K562 (cell line): ENCODE results near the gene KCNQ5. TPM values are rescaled to one million over a fixed set of nuclear protein-coding genes. Genes with fewer than 3 reads are reported as not detected.

Experiments
- BCOR ChIP-seq: fragments of 450-650 bp; IDR thresholded peaks from 2 replicates; pipeline ENCODE4 v1.6.1; 2016
- CXXC5 ChIP-seq: fragments of 250-450 bp; sonication (Bioruptor Pico); IDR thresholded peaks from 2 replicates; pipeline ENCODE4 v1.8.0; 2022; ENCODE audit warnings: inconsistent platforms, mild to moderate bottlenecking, moderate library complexity
- DACH1 ChIP-seq: fragments of 450-650 bp; IDR thresholded peaks from 2 replicates; pipeline ENCODE4 v1.6.1; 2018; ENCODE audit not compliant: partially characterized antibody
- EP400 ChIP-seq: fragments of 450-650 bp; IDR thresholded peaks from 2 replicates; pipeline ENCODE4 v1.6.1; 2017; ENCODE audit warnings: antibody characterized with exemption, mild to moderate bottlenecking, moderate library complexity
- HDAC1 ChIP-seq, 2 experiments: fragments of 450-650 bp; IDR thresholded peaks; 2 replicates each; pipeline ENCODE4 v1.6.1; 2016 to 2017; ENCODE audit warnings: inconsistent platforms in 1 of 2, mild to moderate bottlenecking in 1 of 2, moderate library complexity in 1 of 2
- KDM5B ChIP-seq: fragments of 200-600 bp; sonication (generic); IDR thresholded peaks from 2 replicates; pipeline ENCODE4 v1.6.1; 2012; ENCODE audit warnings: low read depth, mild to moderate bottlenecking, moderate library complexity, low read length, control low read depth, inconsistent platforms; ENCODE audit not compliant: insufficient replicate concordance
- RBFOX2 ChIP-seq: fragments of 200-400 bp; formaldehyde crosslinking; IDR thresholded peaks from 2 replicates; pipeline ENCODE4 v1.6.1; 2017; ENCODE audit warnings: low read depth, mild to moderate bottlenecking, low read length, moderate library complexity
- SPI1 ChIP-seq: IDR thresholded peaks from 2 replicates; pipeline ENCODE4 v1.6.1; 2011; ENCODE audit warnings: low read depth, low read length, control low read depth, borderline replicate concordance
- ZKSCAN1 ChIP-seq: fragments of 150-350 bp; IDR thresholded peaks from 2 replicates; pipeline ENCODE4 v1.6.1; 2016; ENCODE audit warnings: low read depth, low read length
- ZNF583 ChIP-seq: fragments of 250-450 bp; sonication (Bioruptor Pico); IDR thresholded peaks from 2 replicates; pipeline ENCODE4 v1.4.0; 2020
- polyA plus RNA-seq, 8 experiments: library from polyadenylated mRNA; depleted of rRNA in 4 of 8; stranded (reverse) in 5 of 8; unstranded in 3 of 8; fragments of >200 nt; fragmentation: Nextera tagmentation in 2 of 8; fragmentation: Illumina TruSeq in 1 of 8; extraction: Ambion mirVana in 2 of 8; extraction: Trizol in 1 of 8; gene quantifications; 2 replicates each; pipeline versions ENCODE4 v1.2.1 to v1.2.3, GENCODE V29; 2011 to 2014; ENCODE audit warnings: inconsistent platforms in 1 of 8, missing spikeins in 1 of 8
- total RNA-seq, 7 experiments: library from RNA; depleted of rRNA in 6 of 7; stranded (reverse); fragments of >200 nt in 6 of 7; fragmentation: Illumina TruSeq in 2 of 7; extraction: Trizol in 2 of 7; gene quantifications; 2 replicates each; pipeline versions ENCODE4 v1.2.1 to v1.2.3, GENCODE V29; 2011 to 2021; ENCODE audit warnings: low replicate concordance in 1 of 7
- TF ChIP-seq, protein P1 (sequence below), 2 experiments: fragments of 450-650 bp; IDR thresholded peaks; 2 replicates each; pipeline ENCODE4 v1.6.1; 2016; ENCODE audit warnings: mild to moderate bottlenecking in 2 of 2, borderline replicate concordance in 1 of 2, low read depth in 1 of 2, moderate library complexity in 1 of 2
- TF ChIP-seq, protein P2 (sequence below), 3 experiments: fragments of 200-800 bp in 1 of 3; sonication (Bioruptor generic) in 1 of 3; sonication (generic) in 1 of 3; formaldehyde crosslinking in 1 of 3; IDR thresholded peaks; 2 replicates each; pipeline versions ENCODE4 v1.6.1 to v1.8.0; 2016 to 2022; ENCODE audit warnings: mild to moderate bottlenecking in 2 of 3, missing compliant biosample characterization in 2 of 3, missing genetic modification characterization in 2 of 3, missing genetic modification reagents in 1 of 3
- TF ChIP-seq, protein P3 (sequence below): fragments of 200-800 bp; sonication (Bioruptor generic); IDR thresholded peaks from 2 replicates; pipeline ENCODE4 v1.6.1; 2017; ENCODE audit warnings: missing genetic modification characterization, missing compliant biosample characterization
- TF ChIP-seq, protein P4 (sequence below): fragments of 450-650 bp; formaldehyde crosslinking; IDR thresholded peaks from 2 replicates; pipeline ENCODE4 v1.4.0; 2022; ENCODE audit warnings: mild to moderate bottlenecking, moderate library complexity

The KCNQ5 gene
- total and polyA plus RNA-seq, 9 of the 15 experiments (the other 6 are each of a cell fraction or from before 2014, with no cell fraction given), result 0.31 to 5.9 (median 2.6) TPM

DNA sequence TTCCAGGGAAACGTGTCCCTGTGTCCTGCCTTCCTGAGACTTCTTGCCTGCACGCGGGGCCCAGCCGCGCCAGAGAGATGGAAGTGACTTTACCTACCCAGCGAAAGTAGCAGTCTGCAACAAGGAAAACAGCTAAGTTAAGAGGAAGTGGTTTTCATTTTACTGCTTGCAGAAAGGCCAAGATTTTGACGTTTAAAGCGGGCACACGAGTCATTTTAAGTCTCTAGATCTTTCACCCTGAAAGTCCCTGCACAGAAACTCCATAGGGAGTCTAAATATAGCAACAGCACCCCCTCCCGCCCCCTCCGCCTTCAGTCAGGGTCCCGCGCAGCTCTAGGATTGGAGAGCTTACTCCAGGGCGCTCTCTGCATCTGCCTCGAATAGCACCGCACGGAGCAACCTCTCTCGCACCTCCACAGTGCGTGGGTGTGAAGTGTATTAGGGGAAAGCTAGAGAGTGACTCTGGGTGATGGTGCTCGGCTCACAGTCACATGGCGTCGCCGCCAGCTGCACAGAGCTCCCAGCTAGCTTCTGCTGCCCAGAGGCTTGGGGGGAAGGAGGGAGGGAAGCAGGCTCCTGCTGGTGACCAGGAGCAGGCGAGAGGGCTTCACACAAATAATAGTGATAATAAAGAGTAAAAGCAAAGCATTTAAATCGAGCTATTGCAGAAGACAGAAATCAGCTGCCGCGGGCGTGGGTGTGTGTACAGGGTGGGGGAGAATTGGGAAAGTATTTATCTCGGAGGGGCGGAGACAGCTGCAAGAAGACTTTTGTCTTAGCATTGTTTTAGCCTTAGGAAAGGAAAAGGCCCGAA lies 1.8 kb upstream of the KCNQ5 start (continued):
- TF ChIP-seq ZKSCAN1 (no peak), BCOR (0 out of 2 replicates have a peak, but pooled peaks have one; percentile 12), ZNF583 (CRISPR knock-in tag) (no peak), DACH1 (peak; percentile 43), CXXC5 (CRISPR knock-in tag) (peak; percentile 52), RBFOX2 (peak; percentile 48), HDAC1 (IDR thresholded peaks at IDR 0.05) (peak in 1 of 2 experiments; percentile 48; a peak in 1 of 4 replicates), KDM5B (no peak), EP400 (0 out of 2 replicates have a peak, but pooled peaks have one; percentile 29), SPI1 (peak; percentile 69)
- TF ChIP-seq, protein P1, sequence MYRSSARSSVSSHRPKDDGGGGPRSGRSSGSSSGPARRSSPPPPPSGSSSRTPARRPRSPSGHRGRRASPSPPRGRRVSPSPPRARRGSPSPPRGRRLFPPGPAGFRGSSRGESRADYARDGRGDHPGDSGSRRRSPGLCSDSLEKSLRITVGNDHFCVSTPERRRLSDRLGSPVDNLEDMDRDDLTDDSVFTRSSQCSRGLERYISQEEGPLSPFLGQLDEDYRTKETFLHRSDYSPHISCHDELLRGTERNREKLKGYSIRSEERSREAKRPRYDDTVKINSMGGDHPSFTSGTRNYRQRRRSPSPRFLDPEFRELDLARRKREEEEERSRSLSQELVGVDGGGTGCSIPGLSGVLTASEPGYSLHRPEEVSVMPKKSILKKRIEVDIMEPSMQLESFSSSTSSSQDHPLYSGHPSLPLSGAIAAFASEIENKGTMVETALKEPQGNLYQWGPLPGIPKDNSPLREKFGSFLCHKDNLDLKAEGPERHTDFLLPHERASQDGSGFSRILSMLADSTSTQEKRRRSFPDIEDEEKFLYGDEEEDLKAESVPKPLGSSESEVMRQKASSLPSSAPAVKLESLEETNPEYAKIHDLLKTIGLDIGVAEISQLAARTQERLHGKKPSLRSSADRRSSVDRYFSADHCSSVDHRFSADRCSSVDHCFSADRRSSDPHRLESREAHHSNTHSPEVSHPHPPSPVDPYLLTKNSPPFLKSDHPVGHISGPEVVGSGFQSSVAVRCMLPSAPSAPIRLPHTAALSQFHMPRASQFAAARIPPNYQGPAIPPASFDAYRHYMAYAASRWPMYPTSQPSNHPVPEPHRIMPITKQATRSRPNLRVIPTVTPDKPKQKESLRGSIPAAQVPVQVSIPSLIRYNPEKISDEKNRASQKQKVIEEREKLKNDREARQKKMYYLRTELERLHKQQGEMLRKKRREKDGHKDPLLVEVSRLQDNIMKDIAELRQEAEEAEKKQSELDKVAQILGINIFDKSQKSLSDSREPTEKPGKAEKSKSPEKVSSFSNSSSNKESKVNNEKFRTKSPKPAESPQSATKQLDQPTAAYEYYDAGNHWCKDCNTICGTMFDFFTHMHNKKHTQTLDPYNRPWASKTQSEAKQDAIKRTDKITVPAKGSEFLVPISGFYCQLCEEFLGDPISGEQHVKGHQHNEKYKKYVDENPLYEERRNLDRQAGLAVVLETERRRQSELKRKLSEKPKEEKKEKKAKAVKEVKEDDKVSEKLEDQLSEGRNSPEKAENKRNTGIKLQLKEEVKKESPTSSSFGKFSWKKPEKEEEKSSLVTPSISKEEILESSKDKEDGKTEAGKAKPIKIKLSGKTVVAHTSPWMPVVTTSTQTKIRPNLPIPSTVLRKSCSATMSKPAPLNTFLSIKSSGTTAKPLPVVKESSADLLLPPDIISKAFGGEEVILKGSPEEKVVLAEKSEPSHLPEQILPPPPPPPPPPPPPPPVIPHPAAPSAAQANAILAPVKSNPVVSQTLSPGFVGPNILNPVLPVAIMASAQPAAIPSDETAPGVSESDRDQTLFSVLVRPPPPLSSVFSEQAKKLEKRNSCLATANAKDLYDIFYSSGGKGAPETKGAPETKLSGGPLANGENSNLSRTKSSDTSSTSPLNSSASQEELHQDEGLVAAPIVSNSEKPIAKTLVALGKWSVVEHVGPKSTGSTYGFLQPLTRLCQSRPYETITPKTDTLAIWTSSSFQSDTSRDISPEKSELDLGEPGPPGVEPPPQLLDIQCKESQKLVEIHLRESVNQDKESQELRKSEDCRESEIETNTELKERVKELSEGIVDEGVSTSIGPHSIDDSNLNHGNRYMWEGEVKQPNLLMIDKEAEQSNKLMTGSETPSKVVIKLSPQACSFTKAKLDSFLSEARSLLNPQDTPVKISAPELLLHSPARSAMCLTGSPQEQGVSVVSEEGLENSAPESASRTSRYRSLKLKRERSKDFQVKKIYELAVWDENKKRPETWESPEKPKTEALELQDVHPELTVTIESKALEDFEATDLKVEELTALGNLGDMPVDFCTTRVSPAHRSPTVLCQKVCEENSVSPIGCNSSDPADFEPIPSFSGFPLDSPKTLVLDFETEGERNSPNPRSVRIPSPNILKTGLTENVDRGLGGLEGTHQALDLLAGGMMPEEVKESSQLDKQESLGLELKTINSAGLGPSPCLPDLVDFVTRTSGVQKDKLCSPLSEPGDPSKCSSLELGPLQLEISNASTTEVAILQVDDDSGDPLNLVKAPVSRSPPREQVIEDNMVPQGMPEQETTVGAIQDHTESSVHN (IDR thresholded peaks at IDR 0.05; ENCODE audit: borderline replicate concordance in 1 of 2, low read depth in 1 of 2), result no peak
- TF ChIP-seq, protein P2, sequence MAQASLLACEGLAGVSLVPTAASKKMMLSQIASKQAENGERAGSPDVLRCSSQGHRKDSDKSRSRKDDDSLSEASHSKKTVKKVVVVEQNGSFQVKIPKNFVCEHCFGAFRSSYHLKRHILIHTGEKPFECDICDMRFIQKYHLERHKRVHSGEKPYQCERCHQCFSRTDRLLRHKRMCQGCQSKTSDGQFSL (CRISPR knock-in tag; IDR thresholded peaks at IDR 0.05), result 0 out of 2 replicates have a peak, but pooled peaks have one; percentile 54
- TF ChIP-seq, protein P2 (tag; IDR thresholded peaks at IDR 0.05), result no peak
- TF ChIP-seq, protein P3, sequence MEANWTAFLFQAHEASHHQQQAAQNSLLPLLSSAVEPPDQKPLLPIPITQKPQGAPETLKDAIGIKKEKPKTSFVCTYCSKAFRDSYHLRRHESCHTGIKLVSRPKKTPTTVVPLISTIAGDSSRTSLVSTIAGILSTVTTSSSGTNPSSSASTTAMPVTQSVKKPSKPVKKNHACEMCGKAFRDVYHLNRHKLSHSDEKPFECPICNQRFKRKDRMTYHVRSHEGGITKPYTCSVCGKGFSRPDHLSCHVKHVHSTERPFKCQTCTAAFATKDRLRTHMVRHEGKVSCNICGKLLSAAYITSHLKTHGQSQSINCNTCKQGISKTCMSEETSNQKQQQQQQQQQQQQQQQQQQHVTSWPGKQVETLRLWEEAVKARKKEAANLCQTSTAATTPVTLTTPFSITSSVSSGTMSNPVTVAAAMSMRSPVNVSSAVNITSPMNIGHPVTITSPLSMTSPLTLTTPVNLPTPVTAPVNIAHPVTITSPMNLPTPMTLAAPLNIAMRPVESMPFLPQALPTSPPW (CRISPR knock-in tag), result peak; percentile 57
- TF ChIP-seq, protein P4, sequence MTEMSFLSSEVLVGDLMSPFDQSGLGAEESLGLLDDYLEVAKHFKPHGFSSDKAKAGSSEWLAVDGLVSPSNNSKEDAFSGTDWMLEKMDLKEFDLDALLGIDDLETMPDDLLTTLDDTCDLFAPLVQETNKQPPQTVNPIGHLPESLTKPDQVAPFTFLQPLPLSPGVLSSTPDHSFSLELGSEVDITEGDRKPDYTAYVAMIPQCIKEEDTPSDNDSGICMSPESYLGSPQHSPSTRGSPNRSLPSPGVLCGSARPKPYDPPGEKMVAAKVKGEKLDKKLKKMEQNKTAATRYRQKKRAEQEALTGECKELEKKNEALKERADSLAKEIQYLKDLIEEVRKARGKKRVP (CRISPR knock-in tag), result no peak
